ENCODE results near the gene EPS15.

DNA sequence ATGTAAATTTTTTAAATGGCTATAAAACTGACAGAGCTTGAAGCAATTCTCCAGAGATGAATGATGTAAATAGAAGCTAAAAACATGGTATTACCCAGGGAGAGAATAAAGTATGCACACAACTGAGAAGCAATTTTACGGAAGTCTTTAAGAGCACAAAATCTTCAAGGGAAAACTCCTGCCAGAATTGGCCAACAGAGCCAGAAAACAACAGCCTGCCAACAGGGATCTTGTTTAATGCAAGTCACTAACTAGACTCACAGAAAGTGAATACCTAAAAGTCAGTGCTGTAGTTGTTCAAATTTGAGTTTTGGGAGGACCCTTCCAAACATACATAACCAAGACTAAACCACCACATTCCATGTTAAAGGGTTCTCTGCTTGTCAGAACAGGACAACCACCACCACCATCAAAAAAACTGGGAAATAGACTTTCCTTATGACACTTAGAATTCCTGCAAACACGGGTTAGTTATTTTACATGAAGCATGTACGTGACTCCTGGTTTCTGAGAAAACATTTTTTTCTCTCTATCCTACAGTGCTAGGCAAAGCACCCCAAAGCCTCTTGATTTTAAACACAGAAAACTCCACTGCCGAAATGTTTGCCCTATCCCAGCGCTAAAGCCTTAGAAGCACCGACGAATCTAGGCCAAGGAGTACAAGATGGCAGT, 1.6 kb downstream of the EPS15 start:
- TF ChIP-seq, protein P1, sequence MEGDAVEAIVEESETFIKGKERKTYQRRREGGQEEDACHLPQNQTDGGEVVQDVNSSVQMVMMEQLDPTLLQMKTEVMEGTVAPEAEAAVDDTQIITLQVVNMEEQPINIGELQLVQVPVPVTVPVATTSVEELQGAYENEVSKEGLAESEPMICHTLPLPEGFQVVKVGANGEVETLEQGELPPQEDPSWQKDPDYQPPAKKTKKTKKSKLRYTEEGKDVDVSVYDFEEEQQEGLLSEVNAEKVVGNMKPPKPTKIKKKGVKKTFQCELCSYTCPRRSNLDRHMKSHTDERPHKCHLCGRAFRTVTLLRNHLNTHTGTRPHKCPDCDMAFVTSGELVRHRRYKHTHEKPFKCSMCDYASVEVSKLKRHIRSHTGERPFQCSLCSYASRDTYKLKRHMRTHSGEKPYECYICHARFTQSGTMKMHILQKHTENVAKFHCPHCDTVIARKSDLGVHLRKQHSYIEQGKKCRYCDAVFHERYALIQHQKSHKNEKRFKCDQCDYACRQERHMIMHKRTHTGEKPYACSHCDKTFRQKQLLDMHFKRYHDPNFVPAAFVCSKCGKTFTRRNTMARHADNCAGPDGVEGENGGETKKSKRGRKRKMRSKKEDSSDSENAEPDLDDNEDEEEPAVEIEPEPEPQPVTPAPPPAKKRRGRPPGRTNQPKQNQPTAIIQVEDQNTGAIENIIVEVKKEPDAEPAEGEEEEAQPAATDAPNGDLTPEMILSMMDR (conservative IDR thresholded peaks at IDR 0.05; ENCODE audit: low read depth in 2 of 2) = no peak
- TF ChIP-seq EZH2 (IDR thresholded peaks at IDR 0.05; ENCODE audit: low read depth, unreplicated experiment) = no peak
